Testis (tissue), 3 donors: Measurements from ENCODE around the gene LDHD. TPM values are rescaled to one million over a fixed set of nuclear protein-coding genes. Genes with fewer than 3 reads are reported as not detected.
A peak's percentile ranks its signal among the peaks of the same experiment; 100 is the strongest.

ENCODE experiments used
- DNase-seq: peaks from one replicate; pipeline ENCODE4 v3.0.0-alpha.2; 2019
- H3K27ac ChIP-seq, 2 donors: fragments of 200-600 bp; sonication (generic); one replicate each; pipeline ENCODE4 v1.5.1; 2019
- H3K27me3 ChIP-seq: fragments of 200-600 bp; sonication (generic); one replicate; pipeline ENCODE4 v1.5.1; 2019
- H3K36me3 ChIP-seq: fragments of 200-600 bp; sonication (generic); one replicate; pipeline ENCODE4 v1.5.1; 2017; ENCODE audit warnings: low read depth; ENCODE audit errors: missing control alignments
- H3K4me1 ChIP-seq: fragments of 200-600 bp; sonication (generic); one replicate; pipeline ENCODE4 v1.5.1; 2019
- H3K4me3 ChIP-seq, 2 donors: fragments of 200-600 bp; sonication (generic); one replicate each; pipeline ENCODE4 v1.5.1; 2017 to 2019
- H3K9me3 ChIP-seq: fragments of 200-600 bp; sonication (generic); one replicate; pipeline ENCODE4 v1.5.1; 2017
- CTCF ChIP-seq, 3 experiments: fragments of 450-650 bp in 2 of 3; fragments of 200-600 bp in 1 of 3; sonication (generic) in 1 of 3; IDR thresholded peaks; one replicate each; pipeline ENCODE4 v1.5.1; 2016 to 2019; ENCODE audit warnings: antibody characterized with exemption in 3 of 3, mild to moderate bottlenecking in 2 of 3, moderate library complexity in 1 of 3
- POLR2A ChIP-seq: fragments of 450-650 bp; IDR thresholded peaks from one replicate; pipeline ENCODE4 v1.6.1; 2017; ENCODE audit warnings: antibody characterized with exemption, mild to moderate bottlenecking, moderate library complexity
- WGBS, 2 donors: methylation state at CpG; one replicate each; pipeline ENCODE4 v1.1.5; 2018; 5-methylcytosine and 5-hydroxymethylcytosine counted together
- intact Hi-C: fragments of 100-400 bp; cut with DNase I; formaldehyde crosslinking; loops from one replicate; pipeline ENCODE4 v1.15.1; 2023; ENCODE audit warnings: low total_unique reads
- polyA plus RNA-seq: library from polyadenylated mRNA; stranded (reverse); fragments of 350-450 nt; fragmentation: Illumina TruSeq; extraction: RNeasy Lipid Tissue Mini Kit (QIAGEN cat#74804); gene quantifications from one replicate; pipeline ENCODE4 v1.2.3, GENCODE V29; 2014; ENCODE audit warnings: low read depth, low replicate concordance; ENCODE audit not compliant: insufficient read depth
- total RNA-seq, 2 donors: library from RNA; depleted of rRNA; stranded (reverse); fragments of >200 nt; gene quantifications; one replicate each; pipeline ENCODE4 v1.2.3, GENCODE V29; 2016

Gene LDHD
- total and polyA plus RNA-seq, 3 donors from 2014 or later = 4.2 to 14.4 (median 5.0) TPM

GRCh38 chr16:75071621-75072020 lies 45.0 kb downstream of the LDHD start:
- Histone ChIP-seq H3K4me3 (no peak overlapping the region), H3K4me1 (peaks cover 11% of the 10 kb centered on the region), H3K27me3 (no peaks in the 10 kb centered on the region), H3K9me3 (no peaks in the 10 kb centered on the region), H3K36me3 (no peaks in the 10 kb centered on the region), H3K27ac (no peak overlapping the region)
- WGBS, 2 donors = 91% methylated on average over 3 of the region's 3 CpGs
- intact Hi-C loops = no loop called here
- no peak for DNase-seq
- TF ChIP-seq CTCF (IDR thresholded peaks at IDR 0.05) = no peak
- no peak for TF ChIP-seq POLR2A

GRCh38 chr16:75070012-75070841 lies 46.4 kb downstream of the LDHD start:
- intact Hi-C loops = no loop called here

GRCh38 chr16:75068085-75069031 lies 48.2 kb downstream of the LDHD start:
- TF ChIP-seq POLR2A (no peak), CTCF (IDR thresholded peaks at IDR 0.05) (no peak)
- Histone ChIP-seq H3K27me3 (no peaks in the 10 kb centered on the region), H3K27ac (no peak overlapping the region), H3K9me3 (no peaks in the 10 kb centered on the region), H3K4me3 (no peak overlapping the region), H3K4me1 (peaks cover 26% of the 10 kb centered on the region), H3K36me3 (no peaks in the 10 kb centered on the region)
- intact Hi-C loops = no loop called here
- 84 to 93% methylated on average over 9 to 10 of the region's 10 CpGs for WGBS, 2 donors
- no peak for DNase-seq

More at GRCh38 chr16:75070012-75070841, 46.4 kb downstream of the LDHD start:
- TF ChIP-seq POLR2A (no peak), CTCF (IDR thresholded peaks at IDR 0.05) (no peak)
- Histone ChIP-seq H3K4me3 (no peak overlapping the region), H3K36me3 (no peaks in the 10 kb centered on the region), H3K4me1 (peaks cover 11% of the 10 kb centered on the region), H3K27me3 (no peaks in the 10 kb centered on the region), H3K9me3 (no peaks in the 10 kb centered on the region), H3K27ac (no peak overlapping the region)
- WGBS, 2 donors = 55 to 63% methylated on average over 11 of the region's 11 CpGs
- peak; percentile 65 for DNase-seq

GRCh38 chr16:75066861-75067447 lies 49.6 kb downstream of the LDHD start:
- Histone ChIP-seq H3K4me3 (no peak overlapping the region), H3K27ac (peak overlapping the region; percentile 15 to 22), H3K9me3 (no peaks in the 10 kb centered on the region), H3K27me3 (no peaks in the 10 kb centered on the region), H3K36me3 (no peaks in the 10 kb centered on the region), H3K4me1 (peaks cover 36% of the 10 kb centered on the region)
- 86 to 90% methylated on average over 6 of the region's 6 CpGs for WGBS, 2 donors
- TF ChIP-seq POLR2A = no peak
- no peak for TF ChIP-seq CTCF (IDR thresholded peaks at IDR 0.05)
- intact Hi-C loops = no loop called here
- DNase-seq = no peak
